GM12878 (cell line): ENCODE results near the gene CANX. TPM values are rescaled to one million over a fixed set of nuclear protein-coding genes. Genes with fewer than 3 reads are reported as not detected.

Experiments used
- BMI1 ChIP-seq: fragments of 450-650 bp; IDR thresholded peaks from 2 replicates; pipeline ENCODE4 v1.6.1; 2016; ENCODE audit warnings: mild to moderate bottlenecking, moderate library complexity, borderline replicate concordance
- CREM ChIP-seq: IDR thresholded peaks from 2 replicates; pipeline ENCODE4 v1.6.1; 2014; ENCODE audit warnings: antibody characterized with exemption, low read depth
- HDAC2 ChIP-seq: fragments of 200-600 bp; sonication (generic); IDR thresholded peaks from 2 replicates; pipeline ENCODE4 v1.6.1; 2017
- JUND ChIP-seq: IDR thresholded peaks from 2 replicates; pipeline ENCODE4 v1.6.1; 2012; ENCODE audit warnings: low read depth, mild to moderate bottlenecking, low read length, improper control_type of control experiment, moderate library complexity
- KDM1A ChIP-seq: fragments of 200-600 bp; sonication (generic); IDR thresholded peaks from 2 replicates; pipeline ENCODE4 v1.6.1; 2016; ENCODE audit warnings: borderline replicate concordance
- MTA2 ChIP-seq: fragments of 450-650 bp; IDR thresholded peaks from 2 replicates; pipeline ENCODE4 v1.6.1; 2016; ENCODE audit warnings: low read depth, mild to moderate bottlenecking, moderate library complexity
- POLR2AphosphoS5 ChIP-seq: IDR thresholded peaks from 2 replicates; pipeline ENCODE4 v1.6.1; 2011; ENCODE audit warnings: mild to moderate bottlenecking, low read length, inconsistent platforms
- RAD51 ChIP-seq: fragments of 450-650 bp; IDR thresholded peaks from 2 replicates; pipeline ENCODE4 v1.6.1; 2016; ENCODE audit warnings: moderate library complexity, mild to moderate bottlenecking, inconsistent platforms
- SIX5 ChIP-seq: IDR thresholded peaks from 2 replicates; pipeline ENCODE4 v1.6.1; 2011; ENCODE audit warnings: mild to moderate bottlenecking, low read depth, low read length, moderate library complexity; ENCODE audit not compliant: severe bottlenecking
- SPI1 ChIP-seq: IDR thresholded peaks from 2 replicates; pipeline ENCODE4 v1.6.1; 2011; ENCODE audit warnings: low read depth, mild to moderate bottlenecking, low read length, moderate library complexity, borderline replicate concordance; ENCODE audit not compliant: insufficient read depth
- SREBF1 ChIP-seq: IDR thresholded peaks from 2 replicates; pipeline ENCODE4 v1.6.1; 2012; ENCODE audit warnings: mild to moderate bottlenecking, low read length
- TCF7 ChIP-seq: IDR thresholded peaks from 2 replicates; pipeline ENCODE4 v1.6.1; 2014; ENCODE audit warnings: antibody characterized with exemption, borderline replicate concordance
- WRNIP1 ChIP-seq: IDR thresholded peaks from 2 replicates; pipeline ENCODE4 v1.6.1; 2011; ENCODE audit warnings: low read depth, low read length, improper control_type of control experiment, borderline replicate concordance
- polyA plus RNA-seq, 11 experiments: library from polyadenylated mRNA; depleted of rRNA in 4 of 11; unstranded in 6 of 11; stranded (reverse) in 5 of 11; fragments of >200 nt; fragmentation: Nextera tagmentation in 4 of 11; fragmentation: Illumina TruSeq in 1 of 11; extraction: Ambion mirVana in 4 of 11; extraction: Trizol in 1 of 11; gene quantifications; 1 replicate in 1 of 11; 2 replicates in 10 of 11; pipeline versions ENCODE4 v1.2.1 to v1.2.3, GENCODE V29; 2011 to 2016; ENCODE audit warnings: inconsistent platforms in 2 of 11, missing spikeins in 2 of 11, low read depth in 1 of 11
- total RNA-seq, 4 experiments: library from RNA; depleted of rRNA in 3 of 4; stranded (reverse); fragments of >200 nt in 3 of 4; fragmentation: Illumina TruSeq in 1 of 4; extraction: Trizol in 1 of 4; gene quantifications; 2 replicates each; pipeline versions ENCODE4 v1.2.1 to v1.2.3, GENCODE V29; 2013 to 2021
- TF ChIP-seq, protein P1 (sequence below): IDR thresholded peaks from 2 replicates; pipeline ENCODE4 v1.6.1; 2011; ENCODE audit warnings: low read depth, low read length, improper control_type of control experiment, borderline replicate concordance
- TF ChIP-seq, protein P2 (sequence below): IDR thresholded peaks from 2 replicates; pipeline ENCODE4 v1.6.1; 2012; ENCODE audit warnings: mild to moderate bottlenecking, low read depth, low read length
- TF ChIP-seq, protein P3 (sequence below): fragments of 450-650 bp; formaldehyde crosslinking; IDR thresholded peaks from 2 replicates; pipeline ENCODE4 v1.4.0; 2022; ENCODE audit warnings: mild to moderate bottlenecking, moderate library complexity
- TF ChIP-seq, protein P4 (sequence below): IDR thresholded peaks from 2 replicates; pipeline ENCODE4 v1.6.1; 2012; ENCODE audit warnings: low read length, inconsistent platforms
- TF ChIP-seq, protein P5 (sequence below): fragments of 450-650 bp; formaldehyde crosslinking; IDR thresholded peaks from 2 replicates; pipeline ENCODE4 v1.5.0; 2022; ENCODE audit warnings: mild to moderate bottlenecking, missing genetic modification characterization

CANX gene
- total and polyA plus RNA-seq, 10 of the 15 experiments (the other 5 are each of a cell fraction or from before 2014, with no cell fraction given), result 78.2 to 602 (median 412) TPM

DNA sequence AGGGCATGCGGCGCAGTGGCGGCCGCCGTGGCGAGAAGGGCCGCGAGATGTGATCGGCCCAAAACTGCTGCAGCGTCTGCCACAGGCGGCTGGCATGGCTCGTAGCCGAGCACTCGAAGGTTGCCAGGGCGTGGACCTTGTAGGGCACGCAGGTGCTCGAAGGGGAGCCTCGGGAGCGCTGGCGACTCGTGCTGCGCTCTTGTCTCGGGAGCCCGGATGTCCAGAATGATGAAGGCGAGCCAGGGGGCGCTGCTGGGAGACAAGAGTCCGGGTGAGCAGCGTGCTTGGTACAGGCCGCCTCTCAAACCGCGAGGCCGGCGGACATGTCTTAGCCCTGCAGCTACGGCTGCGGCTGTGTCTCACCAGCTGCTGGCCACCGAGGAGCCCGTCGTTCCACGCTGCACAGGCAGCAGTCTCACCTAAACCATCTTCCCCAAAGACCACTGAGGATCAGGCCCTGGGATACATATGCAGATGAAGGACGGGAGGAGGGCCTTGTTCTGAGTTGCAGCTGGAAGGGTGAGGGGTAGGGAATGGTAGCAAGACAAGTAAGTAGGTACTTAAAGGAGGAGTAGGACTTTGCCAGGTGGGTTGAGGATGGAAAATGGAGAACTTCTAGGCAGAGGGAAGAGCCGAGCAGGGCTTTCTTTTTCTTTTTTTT is 19.6 kb upstream of the CANX start (continued):
- TF ChIP-seq, protein P1, sequence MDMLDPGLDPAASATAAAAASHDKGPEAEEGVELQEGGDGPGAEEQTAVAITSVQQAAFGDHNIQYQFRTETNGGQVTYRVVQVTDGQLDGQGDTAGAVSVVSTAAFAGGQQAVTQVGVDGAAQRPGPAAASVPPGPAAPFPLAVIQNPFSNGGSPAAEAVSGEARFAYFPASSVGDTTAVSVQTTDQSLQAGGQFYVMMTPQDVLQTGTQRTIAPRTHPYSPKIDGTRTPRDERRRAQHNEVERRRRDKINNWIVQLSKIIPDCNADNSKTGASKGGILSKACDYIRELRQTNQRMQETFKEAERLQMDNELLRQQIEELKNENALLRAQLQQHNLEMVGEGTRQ, result no peak
- TF ChIP-seq, protein P2, sequence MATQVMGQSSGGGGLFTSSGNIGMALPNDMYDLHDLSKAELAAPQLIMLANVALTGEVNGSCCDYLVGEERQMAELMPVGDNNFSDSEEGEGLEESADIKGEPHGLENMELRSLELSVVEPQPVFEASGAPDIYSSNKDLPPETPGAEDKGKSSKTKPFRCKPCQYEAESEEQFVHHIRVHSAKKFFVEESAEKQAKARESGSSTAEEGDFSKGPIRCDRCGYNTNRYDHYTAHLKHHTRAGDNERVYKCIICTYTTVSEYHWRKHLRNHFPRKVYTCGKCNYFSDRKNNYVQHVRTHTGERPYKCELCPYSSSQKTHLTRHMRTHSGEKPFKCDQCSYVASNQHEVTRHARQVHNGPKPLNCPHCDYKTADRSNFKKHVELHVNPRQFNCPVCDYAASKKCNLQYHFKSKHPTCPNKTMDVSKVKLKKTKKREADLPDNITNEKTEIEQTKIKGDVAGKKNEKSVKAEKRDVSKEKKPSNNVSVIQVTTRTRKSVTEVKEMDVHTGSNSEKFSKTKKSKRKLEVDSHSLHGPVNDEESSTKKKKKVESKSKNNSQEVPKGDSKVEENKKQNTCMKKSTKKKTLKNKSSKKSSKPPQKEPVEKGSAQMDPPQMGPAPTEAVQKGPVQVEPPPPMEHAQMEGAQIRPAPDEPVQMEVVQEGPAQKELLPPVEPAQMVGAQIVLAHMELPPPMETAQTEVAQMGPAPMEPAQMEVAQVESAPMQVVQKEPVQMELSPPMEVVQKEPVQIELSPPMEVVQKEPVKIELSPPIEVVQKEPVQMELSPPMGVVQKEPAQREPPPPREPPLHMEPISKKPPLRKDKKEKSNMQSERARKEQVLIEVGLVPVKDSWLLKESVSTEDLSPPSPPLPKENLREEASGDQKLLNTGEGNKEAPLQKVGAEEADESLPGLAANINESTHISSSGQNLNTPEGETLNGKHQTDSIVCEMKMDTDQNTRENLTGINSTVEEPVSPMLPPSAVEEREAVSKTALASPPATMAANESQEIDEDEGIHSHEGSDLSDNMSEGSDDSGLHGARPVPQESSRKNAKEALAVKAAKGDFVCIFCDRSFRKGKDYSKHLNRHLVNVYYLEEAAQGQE, result no peak
- TF ChIP-seq HDAC2 (no peak), RAD51 (no peak), BMI1 (no peak), SPI1 (no peak), CREM (no peak), JUND (no peak), KDM1A (no peak), TCF7 (no peak), WRNIP1 (no peak), POLR2AphosphoS5 (no peak), SIX5 (no peak), SREBF1 (no peak), MTA2 (no peak)
- TF ChIP-seq, protein P3, sequence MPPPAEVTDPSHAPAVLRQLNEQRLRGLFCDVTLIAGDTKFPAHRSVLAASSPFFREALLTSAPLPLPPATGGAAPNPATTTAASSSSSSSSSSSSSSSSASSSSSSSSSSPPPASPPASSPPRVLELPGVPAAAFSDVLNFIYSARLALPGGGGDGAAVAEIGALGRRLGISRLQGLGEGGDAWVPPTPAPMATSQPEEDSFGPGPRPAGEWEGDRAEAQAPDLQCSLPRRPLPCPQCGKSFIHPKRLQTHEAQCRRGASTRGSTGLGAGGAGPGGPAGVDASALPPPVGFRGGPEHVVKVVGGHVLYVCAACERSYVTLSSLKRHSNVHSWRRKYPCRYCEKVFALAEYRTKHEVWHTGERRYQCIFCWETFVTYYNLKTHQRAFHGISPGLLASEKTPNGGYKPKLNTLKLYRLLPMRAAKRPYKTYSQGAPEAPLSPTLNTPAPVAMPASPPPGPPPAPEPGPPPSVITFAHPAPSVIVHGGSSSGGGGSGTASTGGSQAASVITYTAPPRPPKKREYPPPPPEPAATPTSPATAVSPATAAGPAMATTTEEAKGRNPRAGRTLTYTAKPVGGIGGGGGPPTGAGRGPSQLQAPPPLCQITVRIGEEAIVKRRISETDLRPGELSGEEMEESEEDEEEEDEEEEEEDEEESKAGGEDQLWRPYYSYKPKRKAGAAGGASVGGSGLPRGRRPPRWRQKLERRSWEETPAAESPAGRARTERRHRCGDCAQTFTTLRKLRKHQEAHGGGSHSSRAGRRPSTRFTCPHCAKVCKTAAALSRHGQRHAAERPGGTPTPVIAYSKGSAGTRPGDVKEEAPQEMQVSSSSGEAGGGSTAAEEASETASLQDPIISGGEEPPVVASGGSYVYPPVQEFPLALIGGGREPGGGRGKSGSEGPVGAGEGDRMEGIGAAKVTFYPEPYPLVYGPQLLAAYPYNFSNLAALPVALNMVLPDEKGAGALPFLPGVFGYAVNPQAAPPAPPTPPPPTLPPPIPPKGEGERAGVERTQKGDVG (CRISPR knock-in tag), result no peak
- TF ChIP-seq, protein P4, sequence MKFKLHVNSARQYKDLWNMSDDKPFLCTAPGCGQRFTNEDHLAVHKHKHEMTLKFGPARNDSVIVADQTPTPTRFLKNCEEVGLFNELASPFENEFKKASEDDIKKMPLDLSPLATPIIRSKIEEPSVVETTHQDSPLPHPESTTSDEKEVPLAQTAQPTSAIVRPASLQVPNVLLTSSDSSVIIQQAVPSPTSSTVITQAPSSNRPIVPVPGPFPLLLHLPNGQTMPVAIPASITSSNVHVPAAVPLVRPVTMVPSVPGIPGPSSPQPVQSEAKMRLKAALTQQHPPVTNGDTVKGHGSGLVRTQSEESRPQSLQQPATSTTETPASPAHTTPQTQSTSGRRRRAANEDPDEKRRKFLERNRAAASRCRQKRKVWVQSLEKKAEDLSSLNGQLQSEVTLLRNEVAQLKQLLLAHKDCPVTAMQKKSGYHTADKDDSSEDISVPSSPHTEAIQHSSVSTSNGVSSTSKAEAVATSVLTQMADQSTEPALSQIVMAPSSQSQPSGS, result no peak
- TF ChIP-seq, protein P5, sequence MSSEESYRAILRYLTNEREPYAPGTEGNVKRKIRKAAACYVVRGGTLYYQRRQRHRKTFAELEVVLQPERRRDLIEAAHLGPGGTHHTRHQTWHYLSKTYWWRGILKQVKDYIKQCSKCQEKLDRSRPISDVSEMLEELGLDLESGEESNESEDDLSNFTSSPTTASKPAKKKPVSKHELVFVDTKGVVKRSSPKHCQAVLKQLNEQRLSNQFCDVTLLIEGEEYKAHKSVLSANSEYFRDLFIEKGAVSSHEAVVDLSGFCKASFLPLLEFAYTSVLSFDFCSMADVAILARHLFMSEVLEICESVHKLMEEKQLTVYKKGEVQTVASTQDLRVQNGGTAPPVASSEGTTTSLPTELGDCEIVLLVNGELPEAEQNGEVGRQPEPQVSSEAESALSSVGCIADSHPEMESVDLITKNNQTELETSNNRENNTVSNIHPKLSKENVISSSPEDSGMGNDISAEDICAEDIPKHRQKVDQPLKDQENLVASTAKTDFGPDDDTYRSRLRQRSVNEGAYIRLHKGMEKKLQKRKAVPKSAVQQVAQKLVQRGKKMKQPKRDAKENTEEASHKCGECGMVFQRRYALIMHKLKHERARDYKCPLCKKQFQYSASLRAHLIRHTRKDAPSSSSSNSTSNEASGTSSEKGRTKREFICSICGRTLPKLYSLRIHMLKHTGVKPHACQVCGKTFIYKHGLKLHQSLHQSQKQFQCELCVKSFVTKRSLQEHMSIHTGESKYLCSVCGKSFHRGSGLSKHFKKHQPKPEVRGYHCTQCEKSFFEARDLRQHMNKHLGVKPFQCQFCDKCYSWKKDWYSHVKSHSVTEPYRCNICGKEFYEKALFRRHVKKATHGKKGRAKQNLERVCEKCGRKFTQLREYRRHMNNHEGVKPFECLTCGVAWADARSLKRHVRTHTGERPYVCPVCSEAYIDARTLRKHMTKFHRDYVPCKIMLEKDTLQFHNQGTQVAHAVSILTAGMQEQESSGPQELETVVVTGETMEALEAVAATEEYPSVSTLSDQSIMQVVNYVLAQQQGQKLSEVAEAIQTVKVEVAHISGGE (CRISPR knock-in tag), result no peak
